ENCODE data around the gene SDHAF1. TPM values are rescaled to one million over a fixed set of nuclear protein-coding genes. Genes with fewer than 3 reads are reported as not detected.

SDHAF1 gene
- total and polyA plus RNA-seq, 2 of the 8 experiments (the other 6 are each of a cell fraction or from before 2014, with no cell fraction given), result 16.0 to 21.3 TPM

DNA sequence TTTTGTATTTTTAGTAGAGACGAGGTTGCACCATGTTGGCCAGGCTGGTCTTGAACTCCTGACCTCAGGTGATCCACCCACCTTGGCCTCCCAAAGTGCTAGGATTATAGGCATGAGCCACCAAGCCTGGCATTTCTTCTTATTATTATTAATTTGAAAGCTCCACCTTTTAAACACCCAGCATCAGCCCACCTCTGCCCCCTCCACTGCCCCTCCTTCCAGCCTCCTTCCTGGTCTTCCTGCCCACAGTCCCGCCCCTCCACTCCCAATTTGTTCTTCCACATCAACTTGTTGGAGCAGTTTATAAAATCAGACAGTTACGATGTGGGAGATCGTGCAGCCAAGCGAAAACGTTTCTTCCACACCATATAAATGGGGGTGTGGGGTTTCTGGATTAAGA lies 45.5 kb downstream of the SDHAF1 start (continued):
- TF ChIP-seq, protein P1, sequence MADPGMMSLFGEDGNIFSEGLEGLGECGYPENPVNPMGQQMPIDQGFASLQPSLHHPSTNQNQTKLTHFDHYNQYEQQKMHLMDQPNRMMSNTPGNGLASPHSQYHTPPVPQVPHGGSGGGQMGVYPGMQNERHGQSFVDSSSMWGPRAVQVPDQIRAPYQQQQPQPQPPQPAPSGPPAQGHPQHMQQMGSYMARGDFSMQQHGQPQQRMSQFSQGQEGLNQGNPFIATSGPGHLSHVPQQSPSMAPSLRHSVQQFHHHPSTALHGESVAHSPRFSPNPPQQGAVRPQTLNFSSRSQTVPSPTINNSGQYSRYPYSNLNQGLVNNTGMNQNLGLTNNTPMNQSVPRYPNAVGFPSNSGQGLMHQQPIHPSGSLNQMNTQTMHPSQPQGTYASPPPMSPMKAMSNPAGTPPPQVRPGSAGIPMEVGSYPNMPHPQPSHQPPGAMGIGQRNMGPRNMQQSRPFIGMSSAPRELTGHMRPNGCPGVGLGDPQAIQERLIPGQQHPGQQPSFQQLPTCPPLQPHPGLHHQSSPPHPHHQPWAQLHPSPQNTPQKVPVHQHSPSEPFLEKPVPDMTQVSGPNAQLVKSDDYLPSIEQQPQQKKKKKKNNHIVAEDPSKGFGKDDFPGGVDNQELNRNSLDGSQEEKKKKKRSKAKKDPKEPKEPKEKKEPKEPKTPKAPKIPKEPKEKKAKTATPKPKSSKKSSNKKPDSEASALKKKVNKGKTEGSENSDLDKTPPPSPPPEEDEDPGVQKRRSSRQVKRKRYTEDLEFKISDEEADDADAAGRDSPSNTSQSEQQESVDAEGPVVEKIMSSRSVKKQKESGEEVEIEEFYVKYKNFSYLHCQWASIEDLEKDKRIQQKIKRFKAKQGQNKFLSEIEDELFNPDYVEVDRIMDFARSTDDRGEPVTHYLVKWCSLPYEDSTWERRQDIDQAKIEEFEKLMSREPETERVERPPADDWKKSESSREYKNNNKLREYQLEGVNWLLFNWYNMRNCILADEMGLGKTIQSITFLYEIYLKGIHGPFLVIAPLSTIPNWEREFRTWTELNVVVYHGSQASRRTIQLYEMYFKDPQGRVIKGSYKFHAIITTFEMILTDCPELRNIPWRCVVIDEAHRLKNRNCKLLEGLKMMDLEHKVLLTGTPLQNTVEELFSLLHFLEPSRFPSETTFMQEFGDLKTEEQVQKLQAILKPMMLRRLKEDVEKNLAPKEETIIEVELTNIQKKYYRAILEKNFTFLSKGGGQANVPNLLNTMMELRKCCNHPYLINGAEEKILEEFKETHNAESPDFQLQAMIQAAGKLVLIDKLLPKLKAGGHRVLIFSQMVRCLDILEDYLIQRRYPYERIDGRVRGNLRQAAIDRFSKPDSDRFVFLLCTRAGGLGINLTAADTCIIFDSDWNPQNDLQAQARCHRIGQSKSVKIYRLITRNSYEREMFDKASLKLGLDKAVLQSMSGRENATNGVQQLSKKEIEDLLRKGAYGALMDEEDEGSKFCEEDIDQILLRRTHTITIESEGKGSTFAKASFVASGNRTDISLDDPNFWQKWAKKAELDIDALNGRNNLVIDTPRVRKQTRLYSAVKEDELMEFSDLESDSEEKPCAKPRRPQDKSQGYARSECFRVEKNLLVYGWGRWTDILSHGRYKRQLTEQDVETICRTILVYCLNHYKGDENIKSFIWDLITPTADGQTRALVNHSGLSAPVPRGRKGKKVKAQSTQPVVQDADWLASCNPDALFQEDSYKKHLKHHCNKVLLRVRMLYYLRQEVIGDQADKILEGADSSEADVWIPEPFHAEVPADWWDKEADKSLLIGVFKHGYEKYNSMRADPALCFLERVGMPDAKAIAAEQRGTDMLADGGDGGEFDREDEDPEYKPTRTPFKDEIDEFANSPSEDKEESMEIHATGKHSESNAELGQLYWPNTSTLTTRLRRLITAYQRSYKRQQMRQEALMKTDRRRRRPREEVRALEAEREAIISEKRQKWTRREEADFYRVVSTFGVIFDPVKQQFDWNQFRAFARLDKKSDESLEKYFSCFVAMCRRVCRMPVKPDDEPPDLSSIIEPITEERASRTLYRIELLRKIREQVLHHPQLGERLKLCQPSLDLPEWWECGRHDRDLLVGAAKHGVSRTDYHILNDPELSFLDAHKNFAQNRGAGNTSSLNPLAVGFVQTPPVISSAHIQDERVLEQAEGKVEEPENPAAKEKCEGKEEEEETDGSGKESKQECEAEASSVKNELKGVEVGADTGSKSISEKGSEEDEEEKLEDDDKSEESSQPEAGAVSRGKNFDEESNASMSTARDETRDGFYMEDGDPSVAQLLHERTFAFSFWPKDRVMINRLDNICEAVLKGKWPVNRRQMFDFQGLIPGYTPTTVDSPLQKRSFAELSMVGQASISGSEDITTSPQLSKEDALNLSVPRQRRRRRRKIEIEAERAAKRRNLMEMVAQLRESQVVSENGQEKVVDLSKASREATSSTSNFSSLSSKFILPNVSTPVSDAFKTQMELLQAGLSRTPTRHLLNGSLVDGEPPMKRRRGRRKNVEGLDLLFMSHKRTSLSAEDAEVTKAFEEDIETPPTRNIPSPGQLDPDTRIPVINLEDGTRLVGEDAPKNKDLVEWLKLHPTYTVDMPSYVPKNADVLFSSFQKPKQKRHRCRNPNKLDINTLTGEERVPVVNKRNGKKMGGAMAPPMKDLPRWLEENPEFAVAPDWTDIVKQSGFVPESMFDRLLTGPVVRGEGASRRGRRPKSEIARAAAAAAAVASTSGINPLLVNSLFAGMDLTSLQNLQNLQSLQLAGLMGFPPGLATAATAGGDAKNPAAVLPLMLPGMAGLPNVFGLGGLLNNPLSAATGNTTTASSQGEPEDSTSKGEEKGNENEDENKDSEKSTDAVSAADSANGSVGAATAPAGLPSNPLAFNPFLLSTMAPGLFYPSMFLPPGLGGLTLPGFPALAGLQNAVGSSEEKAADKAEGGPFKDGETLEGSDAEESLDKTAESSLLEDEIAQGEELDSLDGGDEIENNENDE (IDR thresholded peaks at IDR 0.05; ENCODE audit: insufficient replicate concordance, low read length), result no peak
- TF ChIP-seq KDM4A (IDR thresholded peaks at IDR 0.05; ENCODE audit: low read depth, low read length, severe bottlenecking), result no peak
- no peak for TF ChIP-seq JUN (IDR thresholded peaks at IDR 0.05; ENCODE audit: low read depth, low read length)

All from H1 (cell line).